H9 (cell line): ENCODE results near the gene FUT1. TPM values are rescaled to one million over a fixed set of nuclear protein-coding genes. Genes with fewer than 3 reads are reported as not detected.
"Not testable (repeated sequence)": the region's sequence is repeated elsewhere in the genome, so short reads cannot be mapped to it uniquely, and the experiment has no call there.

Experiments
- DNase-seq: peaks from one replicate; pipeline ENCODE4 v3.0.0-alpha.2; 2017
- H2AFZ ChIP-seq: one replicate; pipeline ENCODE4 v1.6.1; 2013; ENCODE audit warnings: mild to moderate bottlenecking, low read length, control low read depth, moderate library complexity
- H2AK5ac ChIP-seq: 2 replicates; pipeline ENCODE4 v1.6.1; 2013; ENCODE audit warnings: low read length, control low read depth, mixed read lengths; ENCODE audit not compliant: insufficient read length
- H2BK120ac ChIP-seq: one replicate; pipeline ENCODE4 v1.6.1; 2013; ENCODE audit warnings: low read depth, mild to moderate bottlenecking, low read length, control low read depth, inconsistent platforms; ENCODE audit not compliant: poor library complexity, severe bottlenecking
- H2BK12ac ChIP-seq: 2 replicates; pipeline ENCODE4 v1.6.1; 2013; ENCODE audit warnings: low read length, control low read depth, mixed read lengths, low read depth; ENCODE audit not compliant: insufficient read length
- H2BK15ac ChIP-seq: 2 replicates; pipeline ENCODE4 v1.6.1; 2013; ENCODE audit warnings: low read depth, low read length, control low read depth
- H2BK20ac ChIP-seq: one replicate; pipeline ENCODE4 v1.6.1; 2013; ENCODE audit warnings: low read depth, mild to moderate bottlenecking, low read length, control low read depth, inconsistent platforms; ENCODE audit not compliant: poor library complexity, severe bottlenecking
- H2BK5ac ChIP-seq: 2 replicates; pipeline ENCODE4 v1.6.1; 2013; ENCODE audit warnings: low read length, control low read depth, mixed read lengths; ENCODE audit not compliant: insufficient read length
- H3K14ac ChIP-seq: 2 replicates; pipeline ENCODE4 v1.6.1; 2013; ENCODE audit warnings: low read length, control low read depth; ENCODE audit not compliant: insufficient read depth
- H3K18ac ChIP-seq: 2 replicates; pipeline ENCODE4 v1.6.1; 2013; ENCODE audit warnings: low read depth, mild to moderate bottlenecking, mixed read lengths, low read length, control low read depth; ENCODE audit not compliant: insufficient read length
- H3K23ac ChIP-seq: 2 replicates; pipeline ENCODE4 v1.6.1; 2013; ENCODE audit warnings: low read length, control low read depth, mixed read lengths, low read depth; ENCODE audit not compliant: insufficient read length
- H3K23me2 ChIP-seq: 2 replicates; pipeline ENCODE4 v1.6.1; 2013; ENCODE audit warnings: low read depth, mild to moderate bottlenecking, mixed read lengths, low read length, control low read depth; ENCODE audit not compliant: insufficient read length, poor library complexity, severe bottlenecking
- H3K27ac ChIP-seq: 2 replicates; pipeline ENCODE4 v1.5.1; 2013; ENCODE audit warnings: low read length, control low read depth, mixed read lengths, low read depth; ENCODE audit not compliant: insufficient read length
- H3K27me3 ChIP-seq: 2 replicates; pipeline ENCODE4 v1.6.1; 2013; ENCODE audit warnings: low read length, control low read depth, inconsistent platforms; ENCODE audit not compliant: insufficient read depth
- H3K4ac ChIP-seq: 2 replicates; pipeline ENCODE4 v1.6.1; 2013; ENCODE audit warnings: low read depth, mild to moderate bottlenecking, control low read depth, inconsistent platforms, low read length, moderate library complexity
- H3K4me1 ChIP-seq: 2 replicates; pipeline ENCODE4 v1.6.1; 2013; ENCODE audit warnings: low read length, control low read depth, inconsistent platforms; ENCODE audit not compliant: insufficient read depth
- H3K4me2 ChIP-seq: 2 replicates; pipeline ENCODE4 v1.6.1; 2013; ENCODE audit warnings: low read length, control low read depth, mixed read lengths; ENCODE audit not compliant: insufficient read length, insufficient read depth
- H3K56ac ChIP-seq: 2 replicates; pipeline ENCODE4 v1.6.1; 2013; ENCODE audit warnings: low read depth, mild to moderate bottlenecking, mixed read lengths, low read length, control low read depth; ENCODE audit not compliant: insufficient read length
- H3K79me1 ChIP-seq: 2 replicates; pipeline ENCODE4 v1.6.1; 2013; ENCODE audit warnings: low read depth, mild to moderate bottlenecking, moderate library complexity, low read length, control low read depth, inconsistent platforms; ENCODE audit not compliant: insufficient read depth, poor library complexity, severe bottlenecking
- H3K79me2 ChIP-seq: 2 replicates; pipeline ENCODE4 v1.6.1; 2013; ENCODE audit warnings: low read length, control low read depth, inconsistent platforms; ENCODE audit not compliant: insufficient read depth
- H3K9ac ChIP-seq: 2 replicates; pipeline ENCODE4 v1.6.1; 2013; ENCODE audit warnings: low read length, control low read depth, mixed read lengths; ENCODE audit not compliant: insufficient read length; ENCODE audit errors: extremely low read depth
- H3K9me3 ChIP-seq: one replicate; pipeline ENCODE4 v1.6.1; 2013; ENCODE audit warnings: low read depth, low read length, inconsistent platforms; ENCODE audit not compliant: control insufficient read depth
- H3T11ph ChIP-seq: one replicate; pipeline ENCODE4 v1.6.1; 2013; ENCODE audit warnings: mild to moderate bottlenecking, low read length, control low read depth, inconsistent platforms
- H4K20me1 ChIP-seq: one replicate; pipeline ENCODE4 v1.6.1; 2013; ENCODE audit not compliant: control insufficient read depth, insufficient read length, insufficient read depth
- H4K5ac ChIP-seq: 2 replicates; pipeline ENCODE4 v1.6.1; 2013; ENCODE audit warnings: low read depth, mild to moderate bottlenecking, mixed read lengths, low read length, control low read depth; ENCODE audit not compliant: insufficient read length
- H4K8ac ChIP-seq: replicated peaks from 2 replicates; pipeline ENCODE4 v1.6.1; 2013; ENCODE audit warnings: low read length, control low read depth, mixed read lengths, low read depth; ENCODE audit not compliant: insufficient read length
- H4K91ac ChIP-seq: 2 replicates; pipeline ENCODE4 v1.6.1; 2013; ENCODE audit warnings: low read depth, mild to moderate bottlenecking, moderate library complexity, mixed read lengths, low read length, control low read depth; ENCODE audit not compliant: insufficient read length
- H3K27ac Mint-ChIP-seq, 3 experiments: 2 replicates in 2 of 3; 3 replicates in 1 of 3; pipeline ENCODE4 v1.8.0; 2020 to 2021; ENCODE audit warnings: mixed read lengths in 3 of 3, mild to moderate bottlenecking in 1 of 3, moderate library complexity in 1 of 3
- H3K27me3 Mint-ChIP-seq: 2 replicates; pipeline ENCODE4 v1.8.0; 2021; ENCODE audit warnings: low read depth, mild to moderate bottlenecking, moderate library complexity, mixed read lengths
- H3K36me3 Mint-ChIP-seq, 3 experiments: 2 replicates in 2 of 3; 3 replicates in 1 of 3; pipeline ENCODE4 v1.8.0; 2020 to 2021; ENCODE audit warnings: low read depth in 3 of 3, mixed read lengths in 3 of 3; ENCODE audit not compliant: insufficient read depth in 1 of 3
- H3K4me1 Mint-ChIP-seq, 2 experiments: 2 replicates each; pipeline ENCODE4 v1.8.0; 2020; ENCODE audit warnings: mixed read lengths in 2 of 2
- H3K4me3 Mint-ChIP-seq, 2 experiments: 2 replicates in 1 of 2; 3 replicates in 1 of 2; pipeline ENCODE4 v1.8.0; 2020 to 2021; ENCODE audit warnings: mild to moderate bottlenecking in 2 of 2, mixed read lengths in 2 of 2, moderate library complexity in 1 of 2
- H3K9me3 Mint-ChIP-seq, 2 experiments: 2 replicates in 1 of 2; 3 replicates in 1 of 2; pipeline ENCODE4 v1.8.0; 2020; ENCODE audit warnings: mild to moderate bottlenecking in 2 of 2, mixed read lengths in 2 of 2, moderate library complexity in 1 of 2
- WGBS: extraction: QIAGEN DNeasy Blood & Tissue Kit; methylation state at CpG from one replicate; pipeline ENCODE4 v1.1.7; 2013; ENCODE audit warnings: missing lambda C conversion rate, low lambda C conversion rate, mixed read lengths; ENCODE audit not compliant: insufficient read length; ENCODE audit errors: extremely low coverage; 5-methylcytosine and 5-hydroxymethylcytosine counted together
- total RNA-seq: library from RNA; stranded (reverse); gene quantifications from 2 replicates; pipeline ENCODE4 v1.2.1, GENCODE V29; 2021
- TF ChIP-seq, protein P1 (sequence below): fragments of 200-600 bp; sonication (generic); conservative IDR thresholded peaks from 3 replicates; pipeline ENCODE4 v1.8.0; 2021; ENCODE audit warnings: antibody characterized with exemption, mild to moderate bottlenecking

The FUT1 gene
- total RNA-seq, 1 experiment from 2014 or later, result 16.1 TPM

GRCh38 chr19:48718711-48719231, 33.7 kb downstream of the FUT1 start:
- H3K36me3 Mint-ChIP-seq, result no peaks in the 10 kb centered on the region
- H4K8ac ChIP-seq, result no peak overlapping the region
- peak; percentile 33 for DNase-seq
- H3K18ac ChIP-seq, result no peak overlapping the region
- H3K9me3 Mint-ChIP-seq, result no peaks in the 10 kb centered on the region
- H3K9me3 ChIP-seq, result no peaks in the 10 kb centered on the region
- H3K79me1 ChIP-seq, result no peaks in the 10 kb centered on the region
- H2BK15ac ChIP-seq, result no peak overlapping the region
- H3T11ph ChIP-seq, result no peak overlapping the region
- TF ChIP-seq, protein P1, sequence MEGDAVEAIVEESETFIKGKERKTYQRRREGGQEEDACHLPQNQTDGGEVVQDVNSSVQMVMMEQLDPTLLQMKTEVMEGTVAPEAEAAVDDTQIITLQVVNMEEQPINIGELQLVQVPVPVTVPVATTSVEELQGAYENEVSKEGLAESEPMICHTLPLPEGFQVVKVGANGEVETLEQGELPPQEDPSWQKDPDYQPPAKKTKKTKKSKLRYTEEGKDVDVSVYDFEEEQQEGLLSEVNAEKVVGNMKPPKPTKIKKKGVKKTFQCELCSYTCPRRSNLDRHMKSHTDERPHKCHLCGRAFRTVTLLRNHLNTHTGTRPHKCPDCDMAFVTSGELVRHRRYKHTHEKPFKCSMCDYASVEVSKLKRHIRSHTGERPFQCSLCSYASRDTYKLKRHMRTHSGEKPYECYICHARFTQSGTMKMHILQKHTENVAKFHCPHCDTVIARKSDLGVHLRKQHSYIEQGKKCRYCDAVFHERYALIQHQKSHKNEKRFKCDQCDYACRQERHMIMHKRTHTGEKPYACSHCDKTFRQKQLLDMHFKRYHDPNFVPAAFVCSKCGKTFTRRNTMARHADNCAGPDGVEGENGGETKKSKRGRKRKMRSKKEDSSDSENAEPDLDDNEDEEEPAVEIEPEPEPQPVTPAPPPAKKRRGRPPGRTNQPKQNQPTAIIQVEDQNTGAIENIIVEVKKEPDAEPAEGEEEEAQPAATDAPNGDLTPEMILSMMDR, result no peak
- H3K23ac ChIP-seq, result no peak overlapping the region
- peak overlapping the region in 1 of 3 experiments; percentile 81; a peak in 2 of 7 replicates for H3K27ac Mint-ChIP-seq
- no peak overlapping the region for H2BK5ac ChIP-seq
- no peak overlapping the region for H3K27ac ChIP-seq
- no peak overlapping the region for H2BK20ac ChIP-seq
- H3K27me3 Mint-ChIP-seq, result no peaks in the 10 kb centered on the region; the same call in 1 of the 2 replicates
- peaks cover 32 to 46% of the 10 kb centered on the region in 2 experiments for H3K4me1 Mint-ChIP-seq
- no peaks in the 10 kb centered on the region; the same call in 1 of the 2 replicates for H3K4me1 ChIP-seq
- H3K4me2 ChIP-seq, result no peak overlapping the region
- no peaks in the 10 kb centered on the region for H3K79me2 ChIP-seq
- no peak overlapping the region for H2BK12ac ChIP-seq
- peak overlapping the region in 1 of 2 experiments; percentile 47; a peak in 3 of 5 replicates for H3K4me3 Mint-ChIP-seq
- H4K20me1 ChIP-seq, result no peaks in the 10 kb centered on the region
- no peak overlapping the region for H2BK120ac ChIP-seq
- no peak overlapping the region for H2AK5ac ChIP-seq
- H2AFZ ChIP-seq, result no peak overlapping the region
- H3K14ac ChIP-seq, result peak overlapping the region; percentile 19
- H3K27me3 ChIP-seq, result no peaks in the 10 kb centered on the region
- H3K9ac ChIP-seq, result no peak overlapping the region
- peaks cover 8% of the 10 kb centered on the region for H3K23me2 ChIP-seq
- no peak overlapping the region for H4K5ac ChIP-seq
- no peak overlapping the region for H4K91ac ChIP-seq
- H3K4ac ChIP-seq, result no peak overlapping the region
- WGBS, result no CpG with 5 or more reads among the region's 15 CpGs
- H3K56ac ChIP-seq, result no peak overlapping the region

DNA sequence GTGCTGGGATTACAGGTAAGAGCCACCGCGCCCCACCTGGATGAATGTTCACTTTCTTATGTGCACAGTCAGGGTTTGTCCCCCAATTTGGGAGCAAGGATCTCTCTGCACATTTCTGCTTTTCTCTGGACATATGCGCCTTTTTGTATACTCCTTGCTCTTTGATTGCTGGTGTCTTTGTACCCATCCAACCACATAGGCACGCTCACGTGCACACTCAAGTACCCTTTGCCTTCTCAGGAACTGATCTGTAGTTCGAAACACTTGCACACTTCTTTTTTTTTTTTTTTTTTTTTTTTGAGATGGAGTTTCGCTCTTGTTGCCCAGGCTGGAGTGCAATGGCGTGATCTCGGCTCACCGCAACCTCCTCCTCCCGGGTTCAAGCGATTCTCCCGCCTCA, 34.3 kb downstream of the FUT1 start:
- H3K9me3 ChIP-seq, DNase-seq, H3K79me1 ChIP-seq, H3K9ac ChIP-seq, H4K20me1 ChIP-seq, H4K5ac ChIP-seq, H3T11ph ChIP-seq, H3K14ac ChIP-seq, H3K79me2 ChIP-seq, H4K91ac ChIP-seq, H3K4me1 ChIP-seq, H2BK15ac ChIP-seq, H3K18ac ChIP-seq, H3K4me3 Mint-ChIP-seq, H4K8ac ChIP-seq, H2BK12ac ChIP-seq, H3K27ac Mint-ChIP-seq, H3K23ac ChIP-seq, H2AK5ac ChIP-seq, H3K27me3 ChIP-seq, H3K9me3 Mint-ChIP-seq, H2BK20ac ChIP-seq, H3K27ac ChIP-seq, H3K4ac ChIP-seq, H2BK120ac ChIP-seq, H2BK5ac ChIP-seq, H3K36me3 Mint-ChIP-seq, H3K4me2 ChIP-seq, H3K23me2 ChIP-seq, H2AFZ ChIP-seq, H3K27me3 Mint-ChIP-seq, H3K56ac ChIP-seq: not testable (repeated sequence)
- no CpG with 5 or more reads among the region's 13 CpGs for WGBS
- peaks cover 33 to 46% of the 10 kb centered on the region in 2 experiments for H3K4me1 Mint-ChIP-seq
